Omental fat pad (tissue), 4 donors: ENCODE data around the gene C11orf98. TPM values are rescaled to one million over a fixed set of nuclear protein-coding genes. Genes with fewer than 3 reads are reported as not detected.

Experiments
- ATAC-seq: fragments of 150-250 bp; one replicate; pipeline ENCODE4 v1.9.1; 2016; ENCODE audit warnings: mild to moderate bottlenecking, moderate library complexity; ENCODE audit not compliant: low FRiP score
- DNase-seq: peaks from one replicate; pipeline ENCODE4 v3.0.0-alpha.2; 2019; ENCODE audit warnings: low spot score
- total RNA-seq, 4 donors: library from RNA; depleted of rRNA; stranded (reverse); fragments of >200 nt; gene quantifications; one replicate each; pipeline ENCODE4 v1.1.0, GENCODE V29; 2016
- TF ChIP-seq, protein P1 (sequence below), 3 donors: fragments of 450-650 bp; IDR thresholded peaks; one replicate each; pipeline ENCODE4 v1.5.1; 2016 to 2017; ENCODE audit warnings: antibody characterized with exemption in 3 of 3, mild to moderate bottlenecking in 3 of 3, moderate library complexity in 2 of 3

The C11orf98 gene
- total RNA-seq, 4 donors from 2014 or later, result 18.3 to 42.9 (median 33.3) TPM

DNA sequence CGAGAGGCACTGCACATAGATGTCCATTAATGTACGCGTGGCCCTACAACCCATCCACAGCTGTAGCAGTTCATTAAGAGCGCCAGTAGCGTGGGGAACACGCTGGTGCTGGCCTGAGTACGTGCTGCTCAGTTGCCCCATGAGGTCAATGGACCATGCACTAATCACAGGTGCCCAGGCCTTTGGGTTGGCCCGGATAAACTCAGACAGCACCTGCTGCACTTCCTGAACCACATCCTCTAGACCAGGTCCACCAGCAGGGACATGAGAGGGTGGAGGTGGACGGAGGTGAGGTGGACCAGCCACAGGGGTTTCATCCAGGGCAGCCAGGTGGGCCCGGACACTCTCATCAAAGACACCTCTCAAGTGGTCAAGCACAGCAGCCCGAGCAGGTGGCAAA lies 15.5 kb downstream of the C11orf98 start:
- TF ChIP-seq, protein P1, sequence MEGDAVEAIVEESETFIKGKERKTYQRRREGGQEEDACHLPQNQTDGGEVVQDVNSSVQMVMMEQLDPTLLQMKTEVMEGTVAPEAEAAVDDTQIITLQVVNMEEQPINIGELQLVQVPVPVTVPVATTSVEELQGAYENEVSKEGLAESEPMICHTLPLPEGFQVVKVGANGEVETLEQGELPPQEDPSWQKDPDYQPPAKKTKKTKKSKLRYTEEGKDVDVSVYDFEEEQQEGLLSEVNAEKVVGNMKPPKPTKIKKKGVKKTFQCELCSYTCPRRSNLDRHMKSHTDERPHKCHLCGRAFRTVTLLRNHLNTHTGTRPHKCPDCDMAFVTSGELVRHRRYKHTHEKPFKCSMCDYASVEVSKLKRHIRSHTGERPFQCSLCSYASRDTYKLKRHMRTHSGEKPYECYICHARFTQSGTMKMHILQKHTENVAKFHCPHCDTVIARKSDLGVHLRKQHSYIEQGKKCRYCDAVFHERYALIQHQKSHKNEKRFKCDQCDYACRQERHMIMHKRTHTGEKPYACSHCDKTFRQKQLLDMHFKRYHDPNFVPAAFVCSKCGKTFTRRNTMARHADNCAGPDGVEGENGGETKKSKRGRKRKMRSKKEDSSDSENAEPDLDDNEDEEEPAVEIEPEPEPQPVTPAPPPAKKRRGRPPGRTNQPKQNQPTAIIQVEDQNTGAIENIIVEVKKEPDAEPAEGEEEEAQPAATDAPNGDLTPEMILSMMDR (IDR thresholded peaks at IDR 0.05), result no peak
- DNase-seq (no peak), ATAC-seq (no peak)

DNA sequence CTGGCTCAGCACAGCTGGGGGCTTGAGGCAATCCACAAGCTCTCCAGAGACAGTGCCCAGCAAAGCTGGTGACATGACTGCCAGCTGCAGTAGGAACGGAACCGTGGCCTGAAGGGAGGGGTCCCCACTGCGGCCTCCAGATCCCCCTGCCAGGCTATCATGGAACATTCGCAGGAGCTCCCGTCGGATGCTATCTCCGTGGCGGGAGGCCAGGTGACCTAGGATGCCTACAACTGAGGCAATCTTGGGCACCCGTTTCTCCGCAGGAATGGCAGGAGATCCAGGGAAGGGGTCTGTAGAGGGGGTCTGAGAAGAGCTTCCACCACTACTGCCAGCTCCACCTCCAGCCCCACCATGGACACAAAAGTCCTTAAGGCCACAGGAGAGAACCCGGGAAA lies 16.0 kb downstream of the C11orf98 start:
- TF ChIP-seq, protein P1 (IDR thresholded peaks at IDR 0.05), result no peak
- ATAC-seq (no peak), DNase-seq (no peak)

DNA sequence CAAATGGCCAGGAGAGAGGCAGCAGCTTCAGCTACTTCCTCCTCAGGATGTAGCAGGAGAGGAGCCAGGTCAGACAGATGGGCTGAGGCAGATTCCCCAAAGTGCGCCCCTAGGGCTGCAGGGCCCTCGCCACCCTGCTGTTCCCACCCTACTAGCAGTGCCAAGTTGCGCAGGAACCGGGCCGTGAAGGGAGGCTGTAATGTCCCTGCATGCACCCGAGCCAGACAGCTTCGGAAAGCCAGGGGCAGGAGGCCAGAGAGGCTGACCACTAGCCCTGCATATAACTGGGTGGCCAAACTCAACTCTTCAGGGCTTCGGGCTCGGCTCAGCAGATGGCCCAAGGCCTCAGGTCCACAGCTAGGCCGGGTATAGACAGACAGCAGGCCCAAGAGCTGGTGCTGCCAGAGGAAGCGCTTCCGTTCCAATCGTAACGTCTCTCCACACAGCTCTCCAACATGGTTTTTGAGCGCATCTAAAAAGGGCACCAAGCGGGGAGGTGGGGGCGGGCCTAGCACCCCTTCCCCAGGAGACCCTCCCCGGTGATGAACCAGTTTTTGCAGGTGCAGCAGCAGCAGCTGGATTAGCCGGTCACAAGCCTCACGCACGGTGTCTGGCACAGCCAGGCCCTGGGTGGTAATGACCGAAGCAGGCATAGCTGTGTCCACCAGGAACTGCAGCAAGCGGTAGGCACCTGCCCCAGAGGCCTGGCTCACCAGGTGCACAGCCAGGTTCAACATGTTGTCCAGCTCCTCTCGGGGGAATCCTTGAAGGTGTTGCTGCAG lies 16.6 kb downstream of the C11orf98 start:
- TF ChIP-seq, protein P1 (IDR thresholded peaks at IDR 0.05), result no peak
- ATAC-seq (no peak), DNase-seq (no peak)

DNA sequence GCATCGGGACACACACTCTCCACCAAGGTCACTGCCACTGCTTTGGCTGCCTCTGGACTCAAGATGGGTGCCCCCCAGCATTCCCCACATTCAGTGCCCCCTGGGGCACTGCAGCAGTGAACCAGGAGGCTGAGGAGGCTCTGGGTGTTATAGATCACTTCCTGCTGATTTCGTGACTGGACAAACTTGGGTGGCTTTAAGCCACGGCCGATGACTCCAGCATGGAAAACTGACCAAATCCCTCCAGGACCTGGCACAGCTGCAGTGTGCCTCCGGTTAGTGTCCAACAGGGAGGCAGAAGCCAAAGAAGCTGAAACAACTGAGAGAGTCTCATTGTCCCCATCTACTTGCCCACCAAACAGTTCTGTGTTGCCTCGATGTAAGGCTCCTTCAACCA lies 17.4 kb downstream of the C11orf98 start:
- DNase-seq (no peak), ATAC-seq (no peak)
- TF ChIP-seq, protein P1 (IDR thresholded peaks at IDR 0.05), result no peak

DNA sequence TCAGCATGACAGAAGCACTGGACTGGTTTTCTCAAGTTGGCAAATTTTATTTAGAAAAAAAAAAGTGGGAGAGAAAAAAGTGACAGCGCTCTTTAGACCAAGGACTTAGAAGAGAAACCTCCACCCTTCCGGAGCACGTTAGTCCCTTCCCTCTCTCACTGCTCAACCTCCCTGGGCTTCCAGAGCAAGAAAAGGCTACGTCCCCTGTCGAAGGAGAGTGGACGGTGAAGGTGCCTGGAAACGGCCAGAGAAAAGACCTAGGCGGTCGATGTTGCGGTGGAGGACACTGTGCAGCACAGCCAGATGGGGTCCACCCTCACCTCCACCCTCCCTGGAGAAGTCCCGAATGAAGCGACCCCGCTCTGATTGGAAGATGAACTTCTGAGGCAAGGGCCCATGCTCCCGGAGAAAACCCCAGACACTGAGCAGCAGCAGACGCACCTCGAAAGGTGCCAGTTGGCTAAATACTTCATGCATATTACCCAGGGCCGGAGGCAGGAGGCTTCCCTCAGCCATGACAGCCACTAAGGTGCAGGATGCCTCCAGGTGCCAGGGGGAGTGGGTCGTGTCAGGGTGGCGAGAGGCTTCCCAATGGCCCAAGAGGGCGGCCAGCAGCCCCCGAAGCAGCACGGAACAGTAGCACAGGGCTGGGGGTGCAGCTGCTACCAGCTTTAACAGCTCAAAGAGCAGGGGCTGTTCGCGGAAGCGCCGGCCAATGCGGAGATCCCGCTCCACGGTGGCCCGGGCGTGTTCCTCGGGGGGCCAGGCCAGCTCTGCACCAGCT lies 18.0 kb downstream of the C11orf98 start:
- ATAC-seq (no peak), DNase-seq (no peak)
- TF ChIP-seq, protein P1 (IDR thresholded peaks at IDR 0.05), result no peak

DNA sequence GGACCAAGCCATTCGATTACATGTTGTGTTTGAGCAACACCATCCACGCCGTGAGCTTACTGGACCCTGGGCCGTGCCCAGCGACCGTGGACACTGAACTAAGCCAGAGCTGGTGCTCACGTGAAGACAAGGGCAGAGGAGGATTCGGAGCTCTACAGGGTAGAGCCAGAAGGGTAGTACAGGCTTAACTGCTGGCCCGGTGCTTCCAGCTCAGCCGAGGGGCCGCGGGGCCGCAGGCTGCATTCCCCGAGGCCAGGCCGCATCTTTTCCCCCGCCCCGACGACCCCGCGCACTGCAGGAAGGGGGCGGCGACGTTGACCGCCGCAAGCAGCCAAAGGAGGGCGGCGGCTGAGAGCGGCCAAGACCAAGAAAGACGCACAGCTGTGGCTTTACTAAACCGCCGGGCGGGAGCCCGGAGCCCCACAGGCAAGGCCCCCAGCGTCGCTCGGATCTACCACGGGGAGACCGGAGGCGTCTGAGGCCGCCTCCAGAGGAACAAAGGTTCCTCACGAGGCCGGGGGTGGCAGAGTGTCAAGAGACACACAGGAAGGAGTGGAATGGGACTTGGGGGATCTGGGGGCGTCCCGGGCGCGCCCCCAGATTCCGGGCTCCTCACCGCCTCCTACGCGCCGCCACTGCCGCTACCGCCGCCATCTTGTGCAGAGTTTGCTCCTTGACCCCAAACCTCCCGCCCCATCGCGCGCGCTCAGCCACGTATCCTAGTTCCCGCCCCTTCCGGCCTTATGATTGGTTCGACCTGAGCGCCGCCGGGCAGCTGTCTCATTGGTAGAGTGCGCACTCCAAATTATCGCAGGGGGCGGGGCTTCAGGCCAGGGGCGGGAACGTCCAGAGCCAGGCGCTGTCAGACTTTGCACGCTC lies 18.8 kb downstream of the C11orf98 start, which contains the start of gene GANAB:
GANAB (minus strand) TSS at position 668 of the 879 bp plus-strand sequence; CDS start at position 654, 14 bp downstream.
- TF ChIP-seq, protein P1 (IDR thresholded peaks at IDR 0.05), result no peak
- DNase-seq (peak; percentile 99), ATAC-seq (peak; percentile 97)
